Heart right ventricle (tissue), 16 donors: ENCODE data around the gene CCNG2. TPM values are rescaled to one million over a fixed set of nuclear protein-coding genes. Genes with fewer than 3 reads are reported as not detected.

Source experiments
- ATAC-seq, 8 donors: fragments of 200-7000 bp; cut with Tn5 transposase; one replicate each; pipeline ENCODE4 v1.9.1; 2020; ENCODE audit warnings: mild to moderate bottlenecking in 8 of 8, moderate library complexity in 8 of 8, moderate number of reproducible peaks in 1 of 8
- DNase-seq, 2 donors: peaks; one replicate each; pipeline ENCODE4 v3.0.0-alpha.2; 2020
- H3K27ac ChIP-seq, 10 donors: fragments of 200-600 bp; sonication (generic) in 2 of 10; one replicate each; pipeline versions ENCODE4 v1.5.0 to v1.8.0; 2020 to 2022; ENCODE audit warnings: mild to moderate bottlenecking in 3 of 10
- H3K27me3 ChIP-seq, 7 donors: fragments of 200-600 bp; one replicate each; pipeline ENCODE4 v1.8.0; 2021 to 2022; ENCODE audit warnings: mild to moderate bottlenecking in 2 of 7
- H3K36me3 ChIP-seq, 9 donors: fragments of 200-600 bp; sonication (generic) in 1 of 9; one replicate each; pipeline versions ENCODE4 v1.5.0 to v1.8.0; 2020 to 2022; ENCODE audit warnings: mild to moderate bottlenecking in 2 of 9
- H3K4me1 ChIP-seq, 9 donors: fragments of 200-600 bp; sonication (generic) in 1 of 9; one replicate each; pipeline versions ENCODE4 v1.5.0 to v1.8.0; 2020 to 2022; ENCODE audit warnings: mild to moderate bottlenecking in 4 of 9
- H3K4me3 ChIP-seq, 10 donors: fragments of 200-600 bp; sonication (generic) in 2 of 10; one replicate each; pipeline versions ENCODE4 v1.5.0 to v1.8.0; 2020 to 2022; ENCODE audit warnings: mild to moderate bottlenecking in 7 of 10, moderate library complexity in 2 of 10
- H3K9me3 ChIP-seq, 11 donors: fragments of 200-600 bp in 10 of 11; sonication (generic) in 2 of 11; one replicate each; pipeline versions ENCODE4 v1.5.0 to v1.8.0; 2013 to 2022; ENCODE audit warnings: mild to moderate bottlenecking in 2 of 11, control low read depth in 1 of 11, moderate library complexity in 1 of 11
- WGBS, 2 donors: extraction: QIAGEN DNeasy Blood & Tissue Kit; methylation state at CpG; one replicate each; pipeline ENCODE4 v1.1.7; 2013; ENCODE audit warnings: inconsistent platforms in 1 of 2; 5-methylcytosine and 5-hydroxymethylcytosine counted together
- intact Hi-C, 10 donors: fragments of 100-400 bp; cut with DNase I; formaldehyde crosslinking; loops; one replicate each; pipeline versions ENCODE4 v1.11.1 to v1.14.2; 2022
- polyA plus RNA-seq, 2 donors: library from polyadenylated mRNA; stranded (reverse); fragments of 200-250 nt; gene quantifications; one replicate each; pipeline ENCODE4 v1.2.3, GENCODE V29; 2013
- total RNA-seq, 10 donors: library from RNA; stranded (reverse); fragmentation: NEBNext Ultra II Directional in 3 of 10; extraction: Animal tissue kit (Norgen Biotek cat#: 25700) in 3 of 10; gene quantifications; one replicate each; pipeline versions ENCODE4 v1.2.1 to v1.2.4, GENCODE V29; 2021 to 2023
- TF ChIP-seq, protein P1 (sequence below), 9 donors: fragments of 200-600 bp; sonication (generic) in 2 of 9; IDR thresholded peaks; one replicate each; pipeline versions ENCODE4 v1.5.0 to v1.8.0; 2021 to 2022; ENCODE audit warnings: antibody characterized with exemption in 9 of 9, mild to moderate bottlenecking in 5 of 9, moderate library complexity in 1 of 9
- donor health status: Arrhythmogenic right ventricular cardiomyopathy.
- donor health status: ischemic (EF 13 %, LVEDD 7.1; RV severe dilation, severe dysfunction).
- donor health status: healthy with polysubstance abuse.
- donor health status: DM: no; HTN: yes; CAD: no.
- donor health status: DM: no; HTN: no; CAD: no.
- donor health status: ischemic (EF 25% LVEDD 6.9; RV normal size, moderate dysfunction).
- donor health status: ischemic (EF 25% LVEDD 5.7; RV mildly dilated, moderate dysfunction).
- donor health status: healthy.
- donor health status: DM: yes; HTN: yes; CAD: no.
- donor health status: Ischemic cardiomyopathy.
- donor health status: ischemic (EF 35%, LVEDD 5.7; RV mildly dilated, moderate dysfunction).
- donor health status: nonischemic (EF 11% LVEDD 7.7; RV severe dilation, severe dysfunction).
- donor health status: DM: yes; HTN: yes; CAD: no.
- donor health status: PGD.
- donor health status: ischemic (EF 29% LVEDD 5.4; RV normal size, mild dysfunction).
- donor health status: nonischemic (EF 23%, LVEDD 6.1; RV moderate dilation, normal function).

The CCNG2 gene
- total and polyA plus RNA-seq, 12 donors = 2.3 to 16.6 (median 9.5) TPM

DNA sequence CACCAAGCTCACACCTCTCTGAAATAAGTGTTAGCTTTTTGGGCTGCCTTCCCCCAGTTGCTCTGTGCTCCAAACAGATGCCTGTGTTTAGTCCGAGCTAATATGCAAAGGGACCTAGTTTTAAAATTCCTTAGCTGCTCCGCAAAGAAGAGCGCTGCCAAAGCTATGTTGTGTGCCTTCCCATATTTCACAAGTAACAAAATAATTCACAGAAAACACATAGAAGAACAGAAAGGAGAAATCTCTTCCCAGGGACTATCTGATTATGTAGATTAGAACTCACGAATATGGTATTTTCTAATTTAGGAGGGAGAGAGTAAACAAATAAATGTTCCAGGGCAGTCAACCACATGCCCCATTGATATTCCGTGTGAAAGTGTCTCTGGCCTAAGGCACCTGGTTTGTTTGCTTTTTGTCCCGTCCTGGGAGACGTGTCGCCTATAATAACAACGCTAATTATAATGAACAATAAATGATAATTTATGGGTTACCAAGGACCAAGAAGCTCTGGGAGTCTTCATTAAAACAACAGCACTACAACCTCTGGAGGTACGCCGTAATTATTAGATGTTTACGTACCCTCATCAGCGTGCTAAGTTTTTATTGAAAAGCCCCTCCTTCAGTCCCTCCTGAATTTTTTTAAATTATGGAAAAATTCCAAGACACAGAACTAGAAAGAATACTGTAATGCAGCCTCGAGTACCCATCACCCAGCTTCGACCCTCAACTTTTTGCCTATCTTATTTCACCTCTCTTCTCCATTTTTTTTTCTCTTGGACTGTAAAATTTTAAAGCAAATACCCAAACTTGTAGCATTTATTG is 1.2 kb upstream of the CCNG2 start:
- Histone ChIP-seq H3K27ac (peak overlapping the region in 7 of 10 donors; percentile 34 to 98 (median 90)), H3K4me1 (peaks cover 0 to 33% (median 13%) of the 10 kb centered on the region in 9 donors), H3K4me3 (peak overlapping the region; percentile 75 to 99 (median 93)), H3K27me3 (no peaks in the 10 kb centered on the region), H3K36me3 (peaks cover 0 to 22% (median 0%) of the 10 kb centered on the region in 9 donors), H3K9me3 (no peaks in the 10 kb centered on the region)
- DNase-seq = no peak
- WGBS, 2 donors = 41 to 43% methylated on average over 15 of the region's 15 CpGs
- intact Hi-C loops = loop anchor here in 6 of 10 donors (2.0 to 10.0 kb wide), 5 partner anchors 59 to 81 kb away; partner anchors contain the start of gene CCNI (in 3 of the 6)
- TF ChIP-seq, protein P1, sequence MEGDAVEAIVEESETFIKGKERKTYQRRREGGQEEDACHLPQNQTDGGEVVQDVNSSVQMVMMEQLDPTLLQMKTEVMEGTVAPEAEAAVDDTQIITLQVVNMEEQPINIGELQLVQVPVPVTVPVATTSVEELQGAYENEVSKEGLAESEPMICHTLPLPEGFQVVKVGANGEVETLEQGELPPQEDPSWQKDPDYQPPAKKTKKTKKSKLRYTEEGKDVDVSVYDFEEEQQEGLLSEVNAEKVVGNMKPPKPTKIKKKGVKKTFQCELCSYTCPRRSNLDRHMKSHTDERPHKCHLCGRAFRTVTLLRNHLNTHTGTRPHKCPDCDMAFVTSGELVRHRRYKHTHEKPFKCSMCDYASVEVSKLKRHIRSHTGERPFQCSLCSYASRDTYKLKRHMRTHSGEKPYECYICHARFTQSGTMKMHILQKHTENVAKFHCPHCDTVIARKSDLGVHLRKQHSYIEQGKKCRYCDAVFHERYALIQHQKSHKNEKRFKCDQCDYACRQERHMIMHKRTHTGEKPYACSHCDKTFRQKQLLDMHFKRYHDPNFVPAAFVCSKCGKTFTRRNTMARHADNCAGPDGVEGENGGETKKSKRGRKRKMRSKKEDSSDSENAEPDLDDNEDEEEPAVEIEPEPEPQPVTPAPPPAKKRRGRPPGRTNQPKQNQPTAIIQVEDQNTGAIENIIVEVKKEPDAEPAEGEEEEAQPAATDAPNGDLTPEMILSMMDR (IDR thresholded peaks at IDR 0.05) = no peak
- ATAC-seq = no peak

DNA sequence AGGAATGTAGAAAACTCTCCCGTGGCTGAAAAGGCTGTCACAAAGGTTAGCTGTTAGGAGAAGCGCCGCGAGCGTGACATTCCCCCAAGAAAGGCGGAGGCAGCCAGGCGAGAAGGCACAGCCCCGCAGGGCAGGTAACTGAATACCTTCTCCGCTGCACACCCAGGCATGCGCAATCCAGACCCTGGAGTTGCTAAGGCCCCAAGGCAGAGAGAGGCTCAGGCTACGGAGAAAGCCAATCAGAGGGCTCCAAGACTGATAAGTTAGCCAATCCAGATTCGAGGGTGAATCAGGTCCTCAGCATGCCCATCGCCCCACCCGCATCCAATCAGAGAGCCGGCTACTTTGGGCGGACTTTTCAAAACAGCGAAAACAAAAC is 485 bp upstream of the CCNG2 start:
- peaks cover 0 to 33% (median 13%) of the 10 kb centered on the region in 9 donors for H3K4me1 ChIP-seq
- 0 to 1% methylated on average over 17 of the region's 17 CpGs for WGBS, 2 donors
- DNase-seq = peak; percentile 84 to 99
- intact Hi-C loops = loop anchor here in 6 of 10 donors (2.0 to 10.0 kb wide), 5 partner anchors 59 to 82 kb away; partner anchors contain the start of gene CCNI (in 3 of the 6)
- H3K4me3 ChIP-seq = peak overlapping the region; percentile 75 to 99 (median 93)
- H3K36me3 ChIP-seq = peaks cover 0 to 29% (median 3%) of the 10 kb centered on the region in 9 donors
- H3K9me3 ChIP-seq = no peaks in the 10 kb centered on the region
- ATAC-seq = peak; percentile 94 to 98 (median 97)
- peak overlapping the region; percentile 80 to 98 (median 90) for H3K27ac ChIP-seq
- TF ChIP-seq, protein P1 (IDR thresholded peaks at IDR 0.05) = no peak
- no peaks in the 10 kb centered on the region for H3K27me3 ChIP-seq

DNA sequence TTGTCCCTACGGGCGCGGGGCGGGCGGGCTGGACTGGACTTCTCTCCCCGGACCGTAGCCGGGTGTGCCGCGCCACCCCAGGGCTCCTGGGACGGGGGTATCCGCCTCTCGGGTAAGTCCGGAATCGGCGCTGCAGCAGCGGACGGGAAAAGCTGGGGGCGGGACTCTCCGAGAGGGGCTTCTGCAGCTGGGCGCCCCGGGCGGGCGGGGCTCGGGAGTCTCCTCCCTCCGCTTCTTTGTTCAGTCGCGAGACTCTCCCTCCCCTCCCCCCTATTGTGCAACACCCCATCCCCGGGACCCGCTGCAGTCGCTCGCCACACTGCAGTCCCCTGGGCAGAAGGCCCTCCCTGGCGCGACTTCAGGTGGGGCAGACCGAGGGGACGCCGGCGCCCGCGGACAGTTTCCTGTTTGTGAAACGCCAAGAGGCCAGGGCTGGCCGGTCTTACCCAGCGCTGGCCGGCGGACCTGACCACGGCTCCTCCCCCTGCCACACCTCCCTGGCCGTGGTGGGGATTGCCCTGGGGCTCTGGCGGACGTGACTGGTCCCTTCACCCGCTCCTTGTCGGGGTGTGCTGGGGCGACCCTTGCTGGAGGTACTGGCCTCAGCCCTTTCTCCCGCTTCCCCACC is 966 bp downstream of the CCNG2 start:
- Histone ChIP-seq H3K36me3 (peaks cover 0 to 44% (median 11%) of the 10 kb centered on the region in 9 donors), H3K4me1 (peaks cover 0 to 38% (median 13%) of the 10 kb centered on the region in 9 donors), H3K27ac (peak overlapping the region; percentile 80 to 98 (median 90)), H3K27me3 (no peaks in the 10 kb centered on the region), H3K4me3 (peak overlapping the region; percentile 75 to 99 (median 93)), H3K9me3 (no peaks in the 10 kb centered on the region)
- ATAC-seq (peak; percentile 77 to 91 (median 82)), DNase-seq (peak; percentile 86 to 90)
- WGBS, 2 donors = 0 to 1% methylated on average over 50 to 53 of the region's 53 CpGs
- intact Hi-C loops = loop anchor here in 7 of 10 donors (1.0 to 10.0 kb wide), 6 partner anchors 61 to 83 kb away; partner anchors contain the start of gene CCNI (in 3 of the 7)
- TF ChIP-seq, protein P1 (IDR thresholded peaks at IDR 0.05) = peak in 4 of 9 donors; percentile 6 to 26 (median 17)

DNA sequence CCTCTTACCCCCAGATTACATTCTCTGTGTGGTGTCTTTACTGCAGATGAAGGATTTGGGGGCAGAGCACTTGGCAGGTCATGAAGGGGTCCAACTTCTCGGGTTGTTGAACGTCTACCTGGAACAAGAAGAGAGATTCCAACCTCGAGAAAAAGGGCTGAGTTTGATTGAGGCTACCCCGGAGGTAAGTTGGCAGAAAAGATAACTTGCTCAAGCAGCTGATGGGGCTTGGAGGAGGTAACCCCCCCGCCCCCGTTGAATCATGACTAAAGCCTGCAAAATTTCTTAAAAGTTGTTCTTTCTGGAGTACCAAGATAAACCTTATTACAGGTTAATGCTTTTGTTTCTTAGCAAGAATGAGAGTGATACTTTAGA is 1.5 kb downstream of the CCNG2 start:
- intact Hi-C loops = loop anchor here in 6 of 10 donors (5.0 to 10.0 kb wide), 3 partner anchors 61 to 81 kb away; partner anchors contain the start of gene CCNI (in 2 of the 6)
- no peaks in the 10 kb centered on the region for H3K9me3 ChIP-seq
- H3K4me3 ChIP-seq = peak overlapping the region; percentile 75 to 99 (median 93)
- DNase-seq = no peak
- no peak for ATAC-seq
- TF ChIP-seq, protein P1 (IDR thresholded peaks at IDR 0.05) = no peak
- peak overlapping the region; percentile 80 to 98 (median 90) for H3K27ac ChIP-seq
- 15 to 19% methylated on average over 6 of the region's 6 CpGs for WGBS, 2 donors
- no peaks in the 10 kb centered on the region for H3K27me3 ChIP-seq
- peaks cover 0 to 40% (median 13%) of the 10 kb centered on the region in 9 donors for H3K4me1 ChIP-seq
- H3K36me3 ChIP-seq = peaks cover 0 to 49% (median 16%) of the 10 kb centered on the region in 9 donors
